Measurements from ENCODE around the gene DBP. TPM values are rescaled to one million over a fixed set of nuclear protein-coding genes. Genes with fewer than 3 reads are reported as not detected.
A peak's percentile ranks its signal among the peaks of the same experiment; 100 is the strongest.

DBP gene
- total and polyA plus RNA-seq, 7 donors: 6.2 to 14.1 (median 10.5) TPM

GRCh38 chr19:48627201-48627864, 9.8 kb downstream of the DBP start:
- Histone ChIP-seq H3K4me3 (no peak overlapping the region), H3K4me1 (peaks cover 0 to 63% (median 51%) of the 10 kb centered on the region in 4 donors), H3K36me3 (peaks cover 0 to 31% (median 0%) of the 10 kb centered on the region in 4 donors), H3K27ac (peak overlapping the region in 2 of 4 donors; percentile 7 to 91), H3K9me3 (no peaks in the 10 kb centered on the region), H3K27me3 (no peaks in the 10 kb centered on the region)
- DNase-seq: peak; percentile 68
- TF ChIP-seq POLR2AphosphoS5 (IDR thresholded peaks at IDR 0.05) (no peak), EP300 (IDR thresholded peaks at IDR 0.05) (no peak), CTCF (IDR thresholded peaks at IDR 0.05) (no peak), POLR2A (IDR thresholded peaks at IDR 0.05) (no peak)
- whole genome bisulfite sequencing, 2 donors: 56 to 70% methylated on average over 6 of the region's 6 CpGs
- intact Hi-C loops (cut with DNase I): loop anchor here (10.0 kb wide), 1 partner anchor 1353 kb away; the partner anchor contains the start of gene INAFM1

GRCh38 chr19:48625891-48626327, 11.3 kb downstream of the DBP start:
- DNase-seq: peak; percentile 65
- Histone ChIP-seq H3K36me3 (peaks cover 0 to 19% (median 0%) of the 10 kb centered on the region in 4 donors), H3K9me3 (no peaks in the 10 kb centered on the region), H3K27me3 (no peaks in the 10 kb centered on the region), H3K27ac (no peak overlapping the region), H3K4me3 (no peak overlapping the region), H3K4me1 (peaks cover 0 to 51% (median 41%) of the 10 kb centered on the region in 4 donors)
- intact Hi-C loops (cut with DNase I): loop anchor here (10.0 kb wide), 1 partner anchor 1351 kb away; the partner anchor contains the start of gene INAFM1
- 56 to 90% methylated on average over 30 of the region's 30 CpGs for WGBS, 2 donors
- no peak for TF ChIP-seq POLR2AphosphoS5 (IDR thresholded peaks at IDR 0.05)
- no peak for TF ChIP-seq EP300 (IDR thresholded peaks at IDR 0.05)
- no peak for TF ChIP-seq CTCF (IDR thresholded peaks at IDR 0.05)
- TF ChIP-seq POLR2A (IDR thresholded peaks at IDR 0.05): no peak

GRCh38 chr19:48624791-48625723, 12.1 kb downstream of the DBP start:
- Histone ChIP-seq H3K9me3 (no peaks in the 10 kb centered on the region), H3K4me3 (peak overlapping the region in 3 of 4 donors; percentile 49 to 55 (median 52)), H3K27ac (peak overlapping the region; percentile 82 to 87 (median 84)), H3K4me1 (peaks cover 0 to 48% (median 35%) of the 10 kb centered on the region in 4 donors), H3K27me3 (no peaks in the 10 kb centered on the region), H3K36me3 (peaks cover 0 to 19% (median 0%) of the 10 kb centered on the region in 4 donors)
- intact Hi-C loops (cut with DNase I): loop anchor here (10.0 kb wide), 1 partner anchor 1350 kb away; the partner anchor contains the start of gene INAFM1
- WGBS, 2 donors: 16 to 62% methylated on average over 24 of the region's 24 CpGs
- DNase-seq: peak; percentile 69
- TF ChIP-seq EP300 (IDR thresholded peaks at IDR 0.05) (no peak), POLR2A (IDR thresholded peaks at IDR 0.05) (peak in 1 of 2 donors; percentile 11), POLR2AphosphoS5 (IDR thresholded peaks at IDR 0.05) (no peak)

GRCh38 chr19:48624067-48624594, 13.0 kb downstream of the DBP start:
- no peaks in the 10 kb centered on the region for H3K9me3 ChIP-seq
- TF ChIP-seq EP300 (IDR thresholded peaks at IDR 0.05) (no peak), CTCF (IDR thresholded peaks at IDR 0.05) (no peak), POLR2AphosphoS5 (IDR thresholded peaks at IDR 0.05) (peak in 3 of 4 donors; percentile 48 to 71 (median 63)), POLR2A (IDR thresholded peaks at IDR 0.05) (peak in 1 of 2 donors; percentile 40)

More at GRCh38 chr19:48624067-48624594, 13.0 kb downstream of the DBP start:
- Histone ChIP-seq H3K27me3 (no peaks in the 10 kb centered on the region), H3K4me1 (peaks cover 0 to 45% (median 29%) of the 10 kb centered on the region in 4 donors), H3K27ac (peak overlapping the region; percentile 82 to 87 (median 84)), H3K36me3 (peaks cover 0 to 19% (median 0%) of the 10 kb centered on the region in 4 donors), H3K4me3 (peak overlapping the region; percentile 41 to 55 (median 50))
- 0 to 1% methylated on average over 40 of the region's 40 CpGs for WGBS, 2 donors
- intact Hi-C loops (cut with DNase I): loop anchor here (10.0 kb wide), 1 partner anchor 1349 kb away; the partner anchor contains the start of gene INAFM1
- peak; percentile 99 for DNase-seq

All from sigmoid colon (tissue), 7 donors.